Sigmoid colon (tissue), 7 donors: ENCODE results near the gene CKS2. TPM values are rescaled to one million over a fixed set of nuclear protein-coding genes. Genes with fewer than 3 reads are reported as not detected.
A peak's percentile ranks its signal among the peaks of the same experiment; 100 is the strongest.

Experiments
- DNase-seq: peaks from one replicate; pipeline ENCODE4 v3.0.0-alpha.2; 2019
- H3K27ac ChIP-seq, 4 donors: fragments of 200-600 bp; sonication (generic); one replicate each; pipeline ENCODE4 v1.5.1; 2016 to 2019; ENCODE audit warnings: mild to moderate bottlenecking in 1 of 4
- H3K27me3 ChIP-seq, 3 donors: fragments of 200-600 bp; sonication (generic); one replicate each; pipeline ENCODE4 v1.5.1; 2019; ENCODE audit warnings: mild to moderate bottlenecking in 1 of 3
- H3K36me3 ChIP-seq, 4 donors: fragments of 200-600 bp; sonication (generic); one replicate each; pipeline ENCODE4 v1.5.1; 2016 to 2019
- H3K4me1 ChIP-seq, 4 donors: fragments of 200-600 bp; sonication (generic); one replicate each; pipeline ENCODE4 v1.5.1; 2017 to 2019
- H3K4me3 ChIP-seq, 4 donors: fragments of 200-600 bp; sonication (generic); one replicate each; pipeline ENCODE4 v1.5.1; 2017 to 2019; ENCODE audit warnings: mild to moderate bottlenecking in 2 of 4, moderate library complexity in 1 of 4
- H3K9me3 ChIP-seq, 4 donors: fragments of 200-600 bp in 3 of 4; sonication (generic) in 3 of 4; one replicate each; pipeline versions ENCODE4 v1.5.1 to v1.6.1; 2013 to 2019
- EP300 ChIP-seq, 4 donors: sonication (generic); formaldehyde crosslinking; IDR thresholded peaks; one replicate each; pipeline ENCODE4 v1.6.1; 2017; ENCODE audit warnings: antibody characterized with exemption in 4 of 4
- POLR2A ChIP-seq, 2 donors: fragments of 450-650 bp; IDR thresholded peaks; one replicate each; pipeline ENCODE4 v1.6.1; 2016; ENCODE audit warnings: antibody characterized with exemption in 2 of 2, mild to moderate bottlenecking in 2 of 2, moderate library complexity in 2 of 2
- POLR2AphosphoS5 ChIP-seq, 4 donors: sonication (generic); formaldehyde crosslinking; IDR thresholded peaks; one replicate each; pipeline ENCODE4 v1.6.1; 2017; ENCODE audit warnings: antibody characterized with exemption in 4 of 4
- WGBS, 2 donors: extraction: QIAGEN DNeasy Blood & Tissue Kit; methylation state at CpG; one replicate each; pipeline ENCODE4 v1.1.7; 2013; 5-methylcytosine and 5-hydroxymethylcytosine counted together
- intact Hi-C: fragments of 100-400 bp; cut with DNase I; formaldehyde crosslinking; loops from one replicate; pipeline ENCODE4 v1.15.1; 2023
- polyA plus RNA-seq, 3 donors: library from polyadenylated mRNA; stranded (reverse); fragments of 200-250 nt; gene quantifications; one replicate each; pipeline ENCODE4 v1.2.3, GENCODE V29; 2013
- small RNA-seq, 3 donors: library from RNA; depleted of rRNA; stranded (forward); fragments of <200 nt; gene quantifications; one replicate each; pipeline ENCODE3, GENCODE V24; 2016
- total RNA-seq, 4 donors: library from RNA; depleted of rRNA; stranded (reverse); fragments of >200 nt; gene quantifications; one replicate each; pipeline ENCODE4 v1.1.0, GENCODE V29; 2016
- TF ChIP-seq, protein P1 (sequence below), 4 experiments: fragments of 450-650 bp in 3 of 4; fragments of 200-600 bp in 1 of 4; IDR thresholded peaks; one replicate each; pipeline ENCODE4 v1.5.1; 2016 to 2019; ENCODE audit warnings: antibody characterized with exemption in 4 of 4, mild to moderate bottlenecking in 3 of 4, moderate library complexity in 2 of 4
- donor health status: healthy with polysubstance abuse.
- donor health status: Bipolar disorder and iron deficiency.
- donor health status: healthy.

CKS2 gene
- total and polyA plus RNA-seq, 7 donors = 4.7 to 151 (median 18.9) TPM

DNA sequence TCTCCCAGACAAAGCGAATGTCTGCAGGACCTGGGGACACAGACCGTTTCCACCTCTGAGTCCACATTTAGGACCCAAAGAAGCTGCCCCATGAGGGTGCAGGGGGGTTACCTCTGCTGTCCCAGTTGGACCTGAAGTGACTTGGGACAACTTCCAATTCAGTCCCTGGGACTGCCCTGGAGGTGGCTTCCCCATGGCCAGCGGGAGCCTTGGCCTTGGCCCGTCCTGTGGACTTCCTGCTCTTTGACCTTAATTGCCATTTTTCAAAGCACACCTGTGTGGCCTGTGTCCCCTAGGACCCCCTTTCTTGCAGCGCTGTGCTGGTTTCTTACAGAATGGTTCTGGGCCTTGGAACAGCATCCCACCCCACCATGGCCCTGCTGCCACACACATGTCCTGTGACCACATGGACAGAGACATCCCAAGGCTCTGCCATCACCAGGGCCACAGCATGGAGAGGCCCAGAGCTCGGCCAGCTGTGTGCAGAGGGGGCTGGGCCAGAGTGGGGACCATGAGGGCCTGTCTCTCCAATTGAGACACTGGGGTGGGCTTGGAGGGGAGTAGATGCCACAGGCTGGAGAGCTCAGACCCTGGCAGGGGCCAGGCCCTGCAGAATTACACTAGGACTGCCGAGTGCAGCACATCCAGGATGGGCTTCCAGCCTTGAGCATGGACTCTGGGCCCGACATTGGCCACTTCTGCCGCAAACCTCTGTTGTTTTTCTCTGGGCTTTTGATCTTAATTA is 53.1 kb downstream of the CKS2 start:
- Histone ChIP-seq H3K4me1 (peaks cover 0 to 8% (median 0%) of the 10 kb centered on the region in 4 donors), H3K27ac (no peak overlapping the region), H3K36me3 (peaks cover 2 to 37% (median 21%) of the 10 kb centered on the region in 4 donors), H3K9me3 (no peaks in the 10 kb centered on the region), H3K4me3 (no peak overlapping the region), H3K27me3 (no peaks in the 10 kb centered on the region)
- WGBS, 2 donors = 92 to 94% methylated on average over 9 of the region's 9 CpGs
- TF ChIP-seq POLR2A (IDR thresholded peaks at IDR 0.05) = no peak
- no peak for TF ChIP-seq EP300 (IDR thresholded peaks at IDR 0.05)
- TF ChIP-seq, protein P1, sequence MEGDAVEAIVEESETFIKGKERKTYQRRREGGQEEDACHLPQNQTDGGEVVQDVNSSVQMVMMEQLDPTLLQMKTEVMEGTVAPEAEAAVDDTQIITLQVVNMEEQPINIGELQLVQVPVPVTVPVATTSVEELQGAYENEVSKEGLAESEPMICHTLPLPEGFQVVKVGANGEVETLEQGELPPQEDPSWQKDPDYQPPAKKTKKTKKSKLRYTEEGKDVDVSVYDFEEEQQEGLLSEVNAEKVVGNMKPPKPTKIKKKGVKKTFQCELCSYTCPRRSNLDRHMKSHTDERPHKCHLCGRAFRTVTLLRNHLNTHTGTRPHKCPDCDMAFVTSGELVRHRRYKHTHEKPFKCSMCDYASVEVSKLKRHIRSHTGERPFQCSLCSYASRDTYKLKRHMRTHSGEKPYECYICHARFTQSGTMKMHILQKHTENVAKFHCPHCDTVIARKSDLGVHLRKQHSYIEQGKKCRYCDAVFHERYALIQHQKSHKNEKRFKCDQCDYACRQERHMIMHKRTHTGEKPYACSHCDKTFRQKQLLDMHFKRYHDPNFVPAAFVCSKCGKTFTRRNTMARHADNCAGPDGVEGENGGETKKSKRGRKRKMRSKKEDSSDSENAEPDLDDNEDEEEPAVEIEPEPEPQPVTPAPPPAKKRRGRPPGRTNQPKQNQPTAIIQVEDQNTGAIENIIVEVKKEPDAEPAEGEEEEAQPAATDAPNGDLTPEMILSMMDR (IDR thresholded peaks at IDR 0.05) = no peak
- no peak for TF ChIP-seq POLR2AphosphoS5 (IDR thresholded peaks at IDR 0.05)
- intact Hi-C loops = no loop called here
- DNase-seq = peak; percentile 55

DNA sequence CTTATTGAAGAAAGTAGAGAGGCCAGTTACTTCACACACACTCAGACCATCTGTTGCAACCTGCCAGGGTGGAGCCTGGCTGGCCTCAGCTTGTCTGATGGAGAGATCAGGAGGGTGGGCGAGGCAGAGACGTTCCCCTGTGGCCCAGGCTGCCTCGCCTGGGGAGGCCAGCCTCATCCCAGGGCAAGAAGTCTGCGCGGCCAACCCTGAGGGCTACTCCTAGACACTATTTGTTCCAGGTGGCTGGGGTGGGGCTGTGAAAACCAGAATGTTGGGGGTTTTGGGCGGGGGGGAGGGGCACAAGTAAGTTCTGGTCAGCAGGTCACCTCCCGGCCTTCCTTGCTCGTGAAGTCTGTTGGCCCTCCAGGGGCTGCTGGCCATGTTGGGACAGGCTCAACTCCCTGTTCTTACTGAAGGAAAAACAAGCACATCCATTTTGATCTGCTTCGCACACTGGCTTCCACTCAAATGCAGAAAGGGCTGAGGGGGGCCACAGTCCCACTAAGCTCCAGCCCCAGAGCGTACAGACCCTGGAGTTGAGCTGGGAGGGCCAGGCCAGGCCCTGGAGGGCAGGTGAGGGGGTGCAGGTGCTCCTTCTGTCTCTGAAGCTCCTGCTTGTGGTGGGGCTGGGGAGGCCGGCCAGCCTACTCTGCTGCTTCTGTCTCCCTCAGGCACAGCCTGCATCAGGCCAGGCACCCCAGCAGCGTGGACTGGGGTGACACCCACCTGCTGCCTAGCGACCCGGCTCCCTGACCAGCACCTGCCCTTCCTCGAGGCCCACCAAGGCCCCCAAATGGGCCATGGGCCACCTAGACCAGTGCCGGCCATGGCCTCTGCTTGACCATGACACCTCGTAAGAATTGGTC is 53.9 kb downstream of the CKS2 start:
- no peak overlapping the region for H3K27ac ChIP-seq
- WGBS, 2 donors = 91 to 93% methylated on average over 17 of the region's 17 CpGs
- peaks cover 0 to 29% (median 17%) of the 10 kb centered on the region in 4 donors for H3K36me3 ChIP-seq
- no peak overlapping the region for H3K4me3 ChIP-seq
- peaks cover 0 to 4% (median 0%) of the 10 kb centered on the region in 4 donors for H3K4me1 ChIP-seq
- peak; percentile 54 for DNase-seq
- no peaks in the 10 kb centered on the region for H3K27me3 ChIP-seq
- intact Hi-C loops = no loop called here
- TF ChIP-seq EP300 (IDR thresholded peaks at IDR 0.05) (no peak), POLR2AphosphoS5 (IDR thresholded peaks at IDR 0.05) (no peak), POLR2A (IDR thresholded peaks at IDR 0.05) (no peak)
- TF ChIP-seq, protein P1 (IDR thresholded peaks at IDR 0.05) = no peak
- H3K9me3 ChIP-seq = no peaks in the 10 kb centered on the region

DNA sequence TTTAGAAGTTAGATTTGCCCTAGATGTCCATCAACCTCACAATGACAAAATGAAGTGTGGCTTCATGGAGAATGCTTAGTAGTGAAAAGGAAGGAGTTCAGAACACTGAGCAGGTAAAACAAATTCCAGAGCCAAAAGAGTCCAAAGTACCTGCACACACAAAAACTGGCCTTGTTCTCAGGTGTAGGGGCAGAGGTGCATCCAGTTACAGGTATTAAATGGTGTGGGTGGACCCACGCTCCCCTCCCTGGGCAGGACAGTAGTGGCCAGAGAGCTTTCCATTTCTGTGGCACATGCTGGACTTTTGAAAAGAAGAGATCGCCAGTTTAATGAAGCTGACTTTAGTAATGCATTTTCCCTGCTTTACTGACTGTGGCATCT is 54.5 kb downstream of the CKS2 start:
- Histone ChIP-seq H3K27me3 (no peaks in the 10 kb centered on the region), H3K27ac (no peak overlapping the region), H3K4me3 (no peak overlapping the region), H3K36me3 (peaks cover 0 to 22% (median 13%) of the 10 kb centered on the region in 4 donors), H3K9me3 (no peaks in the 10 kb centered on the region), H3K4me1 (no peaks in the 10 kb centered on the region)
- 86 to 89% methylated on average over 2 of the region's 2 CpGs for WGBS, 2 donors
- intact Hi-C loops = no loop called here
- DNase-seq = peak; percentile 30
- TF ChIP-seq EP300 (IDR thresholded peaks at IDR 0.05) (no peak), POLR2A (IDR thresholded peaks at IDR 0.05) (no peak), POLR2AphosphoS5 (IDR thresholded peaks at IDR 0.05) (no peak)
- TF ChIP-seq, protein P1 (IDR thresholded peaks at IDR 0.05) = no peak

Small RNA genes within 50 kb of the gene (small RNA-seq; reads per million reads assigned to genes)
- gene MIR3153 = 0 reads per million in 3 donors

Other genes starting within 250 kb of the CKS2 start
- gene SHC3, start 132.4 kb upstream of the CKS2 start, total RNA-seq = 10 to 100 TPM in 1 of 4 donors, 1 to 10 TPM in 2, under 1 TPM in 1; 0.68 to 14.7 (median 3.5) TPM
- 1 to 10 TPM in 1 of 3 donors, under 1 TPM in 1, not detected in 1; 0.32 to 1.8 TPM for gene SHC3, start 132.4 kb upstream of the CKS2 start, polyA plus RNA-seq
- 10 to 100 TPM; 35.0 to 41.8 (median 39.0) TPM for gene SECISBP2, start 7.3 kb downstream of the CKS2 start, total RNA-seq
- gene SECISBP2, start 7.3 kb downstream of the CKS2 start, polyA plus RNA-seq = 10 to 100 TPM; 21.0 to 34.3 (median 33.5) TPM
- gene SEMA4D, start 186.9 kb downstream of the CKS2 start, total RNA-seq = 10 to 100 TPM in 1 of 4 donors, 1 to 10 TPM in 3; 4.6 to 13.0 (median 7.0) TPM
- gene SEMA4D, start 186.9 kb downstream of the CKS2 start, polyA plus RNA-seq = 10 to 100 TPM in 1 of 3 donors, 1 to 10 TPM in 2; 1.4 to 35.1 (median 3.6) TPM